HepG2 (cell line): Measurements from ENCODE around the gene SMCO4. TPM values are rescaled to one million over a fixed set of nuclear protein-coding genes. Genes with fewer than 3 reads are reported as not detected.

ENCODE experiments used
- ATAC-seq: fragments of 200-7000 bp; cut with Tn5 transposase; 3 replicates; pipeline ENCODE4 v1.9.1; 2020; ENCODE audit warnings: mild to moderate bottlenecking, moderate library complexity
- BruUV-seq: library from RNA; stranded (reverse); fragments of 400-500 nt; replicated peaks from 2 replicates; lab custom pipeline; 2021; lab: Mats Ljungman, UMichigan
- CTCF ChIA-PET: fragments of 300-600 bp; formaldehyde crosslinking; extraction: SDS; loops from one replicate; lab custom pipeline; 2021; ENCODE audit warnings: low total read pairs, inconsistent platforms, low intra/inter-chr PET ratio; lab: Yijun Ruan, JAX
- POLR2A ChIA-PET: fragments of 350-600 bp; sonication (Branson Sonifier 250); formaldehyde crosslinking; loops from one replicate; lab custom pipeline; 2020; ENCODE audit warnings: antibody characterized with exemption, inconsistent platforms; lab: Yijun Ruan, JAX
- DNase-seq: peaks from one replicate; pipeline ENCODE4 v3.0.0-alpha.2; 2015; ENCODE audit warnings: low spot score
- FAIRE-seq: peaks from 3 replicates; lab custom pipeline; 2011; peaks lifted over from hg19 to GRCh38; lab: Jason Lieb, UNC
- H2AFZ ChIP-seq: one replicate; pipeline ENCODE4 v1.6.1; 2011; ENCODE audit warnings: low read length, inconsistent platforms
- H3K27ac ChIP-seq: fragments of 300-600 bp; 3 replicates; pipeline ENCODE4 v1.8.0; 2011; ENCODE audit warnings: mixed run types, mild to moderate bottlenecking, mixed read lengths, low read length, inconsistent platforms; ENCODE audit not compliant: insufficient read depth; ENCODE audit errors: extremely low read length
- H3K27me3 ChIP-seq, 2 experiments: fragments of 200-600 bp in 1 of 2; 2 replicates in 1 of 2; 3 replicates in 1 of 2; pipeline versions ENCODE4 v1.6.0 to v1.8.0; 2011; ENCODE audit warnings: low read length in 2 of 2, mild to moderate bottlenecking in 2 of 2, moderate library complexity in 2 of 2, inconsistent platforms in 1 of 2; ENCODE audit not compliant: insufficient read depth in 2 of 2, control insufficient read depth in 1 of 2
- H3K36me3 ChIP-seq, 2 experiments: fragments of 200-600 bp in 1 of 2; replicated peaks in 1 of 2; 2 replicates in 1 of 2; 3 replicates in 1 of 2; pipeline versions ENCODE4 v1.5.1 to v1.8.0; 2011; ENCODE audit warnings: low read length in 2 of 2, inconsistent platforms in 1 of 2; ENCODE audit not compliant: insufficient read depth in 2 of 2, control insufficient read depth in 1 of 2
- H3K4me1 ChIP-seq: 2 replicates; pipeline ENCODE4 v1.5.1; 2012; ENCODE audit warnings: low read length, inconsistent platforms; ENCODE audit not compliant: insufficient read depth
- H3K4me2 ChIP-seq: 2 replicates; pipeline ENCODE4 v1.6.0; 2011; ENCODE audit warnings: low read depth, low read length, inconsistent platforms
- H3K4me3 ChIP-seq, 3 experiments: fragments of 200-600 bp in 1 of 3; sonication (generic), shearing (Covaris generic) in 1 of 3; replicated peaks in 1 of 3; 2 replicates each; pipeline ENCODE4 v1.5.1; 2011 to 2016; ENCODE audit warnings: low read length in 3 of 3, inconsistent platforms in 2 of 3, low read depth in 2 of 3, mild to moderate bottlenecking in 2 of 3, control low read depth in 1 of 3, mixed read lengths in 1 of 3; ENCODE audit not compliant: insufficient read depth in 1 of 3
- H3K79me2 ChIP-seq: one replicate; pipeline ENCODE4 v1.6.1; 2011; ENCODE audit warnings: low read length, inconsistent platforms; ENCODE audit not compliant: insufficient read depth
- H3K9ac ChIP-seq: 2 replicates; pipeline ENCODE4 v1.6.0; 2011; ENCODE audit warnings: mild to moderate bottlenecking, low read depth, low read length, inconsistent platforms; ENCODE audit not compliant: insufficient read depth
- H3K9me3 ChIP-seq: 2 replicates; pipeline ENCODE4 v1.5.1; 2012; ENCODE audit warnings: mild to moderate bottlenecking, low read length
- H4K20me1 ChIP-seq: 2 replicates; pipeline ENCODE4 v1.6.0; 2011; ENCODE audit warnings: inconsistent platforms, mild to moderate bottlenecking, low read length, moderate library complexity; ENCODE audit not compliant: insufficient read depth
- AKAP8 ChIP-seq: sonication (generic); formaldehyde crosslinking; IDR thresholded peaks from 2 replicates; pipeline ENCODE4 v1.5.1; 2020; ENCODE audit warnings: mild to moderate bottlenecking, missing genetic modification reagents
- EZH2 ChIP-seq: conservative IDR thresholded peaks from 2 replicates; pipeline ENCODE4 v1.6.1; 2012; ENCODE audit warnings: mild to moderate bottlenecking, low read depth, low read length, moderate library complexity
- FOXJ3 ChIP-seq: sonication (generic); formaldehyde crosslinking; IDR thresholded peaks from 2 replicates; pipeline ENCODE4 v1.4.0; 2020; ENCODE audit warnings: missing genetic modification reagents, mild to moderate bottlenecking, borderline replicate concordance
- HIVEP1 ChIP-seq: sonication (generic); formaldehyde crosslinking; IDR thresholded peaks from 2 replicates; pipeline ENCODE4 v1.4.0; 2020; ENCODE audit warnings: mild to moderate bottlenecking, missing genetic modification reagents
- KLF9 ChIP-seq: IDR thresholded peaks from 2 replicates; pipeline ENCODE4 v1.6.1; 2016; ENCODE audit warnings: low read depth
- TBX3 ChIP-seq: fragments of 450-650 bp; IDR thresholded peaks from 2 replicates; pipeline ENCODE4 v1.6.1; 2017; ENCODE audit warnings: antibody characterized with exemption, mild to moderate bottlenecking, inconsistent platforms, borderline replicate concordance
- TIGD3 ChIP-seq: sonication (generic); formaldehyde crosslinking; IDR thresholded peaks from 2 replicates; pipeline ENCODE4 v1.5.1; 2020; ENCODE audit warnings: mild to moderate bottlenecking, missing genetic modification reagents, borderline replicate concordance
- ZNF234 ChIP-seq: sonication (generic); formaldehyde crosslinking; conservative IDR thresholded peaks from 2 replicates; pipeline ENCODE4 v1.5.1; 2020; ENCODE audit warnings: mild to moderate bottlenecking, missing genetic modification reagents
- ZNF275 ChIP-seq: sonication (generic); formaldehyde crosslinking; IDR thresholded peaks from 2 replicates; pipeline ENCODE4 v1.8.0; 2022; ENCODE audit warnings: missing genetic modification reagents, mild to moderate bottlenecking, inconsistent platforms, borderline replicate concordance
- ZNF468 ChIP-seq: sonication (generic); formaldehyde crosslinking; IDR thresholded peaks from 2 replicates; pipeline ENCODE4 v1.8.0; 2022; ENCODE audit warnings: mild to moderate bottlenecking, moderate library complexity, missing genetic modification reagents
- ZNF768 ChIP-seq: sonication (generic); formaldehyde crosslinking; IDR thresholded peaks from 2 replicates; pipeline ENCODE4 v1.4.0; 2020; ENCODE audit warnings: missing genetic modification reagents
- ZSCAN31 ChIP-seq: sonication (generic); formaldehyde crosslinking; IDR thresholded peaks from 2 replicates; pipeline ENCODE4 v1.5.0; 2020; ENCODE audit warnings: low read depth, mild to moderate bottlenecking, missing genetic modification reagents
- WGBS: methylation state at CpG from one replicate; pipeline ENCODE4 v1.1.6; 2017; ENCODE audit warnings: low lambda C conversion rate; 5-methylcytosine and 5-hydroxymethylcytosine counted together
- in situ Hi-C: cut with HindIII; loops from 2 replicates; pipeline ENCODE4 v1.10.0; 2017; ENCODE audit warnings: low pct_unique_long_range_greater_than_20kb; ENCODE audit not compliant: extremely low pct_ligation_motif_present
- intact Hi-C: fragments of 100-400 bp; cut with micrococcal nuclease; formaldehyde crosslinking; loops from one replicate; pipeline ENCODE4 v1.10.0; 2022; ENCODE audit not compliant: unreplicated experiment
- polyA plus RNA-seq, 8 experiments: library from polyadenylated mRNA; depleted of rRNA in 3 of 8; stranded (reverse) in 7 of 8; unstranded in 1 of 8; fragments of >200 nt; fragmentation: Illumina TruSeq in 4 of 8; extraction: Trizol in 4 of 8; gene quantifications; 2 replicates each; pipeline versions ENCODE4 v1.2.1 to v1.2.3, GENCODE V29; 2011 to 2016; ENCODE audit warnings: low read depth in 4 of 8, missing spikeins in 1 of 8, mixed read lengths in 1 of 8; ENCODE audit not compliant: insufficient read depth in 1 of 8
- total RNA-seq, 5 experiments: library from RNA; depleted of rRNA; stranded (reverse); fragments of >200 nt; fragmentation: Illumina TruSeq; extraction: Trizol; gene quantifications; 2 replicates each; pipeline ENCODE4 v1.2.3, GENCODE V29; 2016; ENCODE audit warnings: low read depth in 1 of 5

Gene SMCO4
- total and polyA plus RNA-seq, 2 of the 13 experiments (the other 11 are each of a cell fraction or from before 2014, with no cell fraction given) = 10.6 to 28.5 TPM

DNA sequence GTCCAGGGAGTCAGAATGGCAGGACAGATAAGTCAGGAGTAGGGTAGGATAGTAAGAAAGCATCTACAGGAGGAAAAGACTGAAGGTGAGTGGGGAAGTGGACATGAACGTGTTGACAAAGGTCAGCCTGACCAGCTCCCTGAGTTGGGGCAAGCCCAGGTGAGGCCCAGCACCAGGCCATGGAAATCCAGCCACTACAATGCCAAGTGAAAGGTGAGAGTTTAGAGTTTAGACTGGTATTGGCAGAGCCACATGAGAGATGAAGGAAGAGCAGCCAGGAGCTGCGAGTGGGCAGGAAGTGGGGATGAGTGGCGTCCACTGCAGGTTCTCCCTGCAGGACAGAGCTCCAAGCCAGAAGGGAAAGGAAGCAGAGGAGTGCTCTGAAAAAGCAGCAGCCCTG lies 16.5 kb upstream of the SMCO4 start:
- ATAC-seq (no peak), DNase-seq (no peak), FAIRE-seq (no peak)
- no peak overlapping the region for H2AFZ ChIP-seq
- 5% methylated on average over 3 of the region's 3 CpGs for WGBS
- no peaks in the 10 kb centered on the region for H3K9me3 ChIP-seq
- no peak overlapping the region for H3K9ac ChIP-seq
- H3K4me3 ChIP-seq = no peak overlapping the region
- peaks cover 1% of the 10 kb centered on the region for H3K4me1 ChIP-seq
- no peaks in the 10 kb centered on the region for H3K36me3 ChIP-seq
- intact Hi-C loops (no loop called here), in situ Hi-C loops (no loop called here)
- peaks cover 1 to 16% of the 10 kb centered on the region in 2 experiments; a peak in 3 of 5 replicates for H3K27me3 ChIP-seq
- TF ChIP-seq TIGD3 (CRISPR knock-in tag) (no peak), ZNF768 (CRISPR knock-in tag) (no peak), ZSCAN31 (CRISPR knock-in tag) (no peak), ZNF234 (CRISPR knock-in tag) (no peak), TBX3 (no peak), HIVEP1 (CRISPR knock-in tag) (no peak), KLF9 (CRISPR knock-in tag) (no peak), AKAP8 (CRISPR knock-in tag) (no peak), ZNF468 (CRISPR knock-in tag) (no peak), ZNF275 (CRISPR knock-in tag) (no peak), FOXJ3 (no peak), EZH2 (no peak)
- H3K4me2 ChIP-seq = no peak overlapping the region
- ChIA-PET CTCF (no interaction called here), POLR2A (no interaction called here)
- no peaks in the 10 kb centered on the region for H4K20me1 ChIP-seq
- no peak overlapping the region for H3K27ac ChIP-seq
- no peaks in the 10 kb centered on the region for H3K79me2 ChIP-seq
- no TSS peak for BruUV-seq
